Adrenal gland (tissue), 5 donors: ENCODE data around the gene NMNAT1.

Source experiments
- CTCF ChIP-seq, 6 experiments: fragments of 450-650 bp in 4 of 6; fragments of 200-600 bp in 2 of 6; sonication (generic) in 1 of 6; IDR thresholded peaks; 1 replicate in 5 of 6; 2 replicates in 1 of 6; pipeline versions ENCODE4 v1.5.1 to v1.8.0; 2016 to 2021; ENCODE audit warnings: antibody characterized with exemption in 6 of 6, mild to moderate bottlenecking in 2 of 6, moderate library complexity in 1 of 6
- POLR2A ChIP-seq, 2 donors: fragments of 450-650 bp; IDR thresholded peaks; one replicate each; pipeline ENCODE4 v1.6.1; 2017; ENCODE audit warnings: antibody characterized with exemption in 2 of 2, mild to moderate bottlenecking in 2 of 2, moderate library complexity in 1 of 2
- donor health status: DM: no; HTN: no; CAD: no.

GRCh38 chr1:9984253-9984652, 41.0 kb downstream of the NMNAT1 start:
- TF ChIP-seq POLR2A (IDR thresholded peaks at IDR 0.05) (no peak), CTCF (IDR thresholded peaks at IDR 0.05) (no peak)
